Stimulated activated CD4-positive, alpha-beta T cell treated with anti-CD3 and anti-CD28 coated beads, Interleukin-4, amount 100 ng/mL, for 4 hours (primary cell): ENCODE measurements around the gene XYLT1.

Source experiments
- DNase-seq, 2 experiments: peaks; one replicate each; pipeline ENCODE4 v3.0.0-alpha.2; 2020

Gene XYLT1

DNA sequence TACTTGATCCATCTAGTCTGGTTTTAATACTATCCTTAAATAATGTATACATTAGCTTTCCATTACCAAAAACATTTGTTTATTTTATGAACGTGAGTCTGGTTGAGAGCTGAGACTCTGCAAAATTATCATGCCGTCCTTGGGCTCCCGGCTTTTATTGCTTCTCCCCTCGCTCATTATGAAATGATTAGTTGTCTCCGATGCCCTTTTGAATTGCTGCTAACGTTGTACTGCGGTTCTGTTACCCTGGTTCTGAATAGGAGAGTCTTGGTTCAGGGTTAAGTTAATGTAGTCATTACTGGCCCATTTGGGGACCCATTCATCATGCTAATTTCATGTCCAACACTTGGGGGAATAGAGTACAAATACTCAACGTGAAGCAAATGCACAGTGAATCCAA, 12.8 kb downstream of the XYLT1 start:
- no peak for DNase-seq

DNA sequence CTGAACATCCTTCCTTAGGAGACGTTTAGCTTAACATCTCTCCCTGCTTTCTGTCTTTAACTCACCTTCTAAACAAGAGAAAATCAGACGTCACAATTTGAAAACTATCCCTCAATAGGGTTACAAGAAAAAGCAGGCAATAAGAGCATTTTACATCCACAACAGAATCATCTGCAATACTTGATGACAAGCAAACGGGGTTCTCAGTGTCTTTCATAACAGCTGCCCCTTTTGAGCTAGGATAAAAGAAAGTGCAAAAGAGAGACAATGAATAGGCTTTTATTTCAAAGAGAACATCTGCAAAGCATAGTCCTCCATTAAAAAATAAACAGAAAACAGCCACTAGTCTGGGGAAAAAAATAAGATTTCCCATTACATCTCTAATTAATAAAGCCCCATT, 13.2 kb downstream of the XYLT1 start:
- no peak for DNase-seq

DNA sequence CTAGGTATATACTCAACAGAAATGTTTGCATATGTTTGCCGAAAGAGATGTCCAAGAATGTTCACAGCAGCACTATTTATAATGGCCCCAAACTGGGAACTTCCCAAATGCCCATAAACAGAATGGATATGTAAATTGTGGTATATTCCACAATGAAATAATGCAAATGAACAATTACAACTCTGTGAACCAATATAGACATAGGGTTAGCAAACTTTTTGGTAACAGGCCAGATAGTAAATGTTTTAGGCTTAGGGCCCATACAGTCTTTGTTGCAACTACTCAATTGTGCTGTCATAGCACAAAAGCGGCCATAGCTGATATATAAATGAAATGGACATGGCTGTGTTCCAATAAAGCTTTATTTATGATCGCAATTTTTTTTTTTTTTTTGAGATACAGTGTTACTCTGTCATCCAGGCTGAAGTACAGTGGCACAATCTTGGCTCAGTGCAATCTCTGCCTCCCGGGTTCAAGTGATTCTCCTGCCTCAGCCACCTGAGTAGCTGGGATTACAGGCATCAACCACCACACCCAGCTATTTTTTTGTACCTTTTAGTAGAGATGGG, 16.5 kb downstream of the XYLT1 start:
- no peak for DNase-seq

- no peak for DNase-seq
Observed at GRCh38 chr16:17453364-17454038, 17.3 kb downstream of the XYLT1 start.

- DNase-seq = no peak
Observed at GRCh38 chr16:17452922-17453321, 17.8 kb downstream of the XYLT1 start.

DNA sequence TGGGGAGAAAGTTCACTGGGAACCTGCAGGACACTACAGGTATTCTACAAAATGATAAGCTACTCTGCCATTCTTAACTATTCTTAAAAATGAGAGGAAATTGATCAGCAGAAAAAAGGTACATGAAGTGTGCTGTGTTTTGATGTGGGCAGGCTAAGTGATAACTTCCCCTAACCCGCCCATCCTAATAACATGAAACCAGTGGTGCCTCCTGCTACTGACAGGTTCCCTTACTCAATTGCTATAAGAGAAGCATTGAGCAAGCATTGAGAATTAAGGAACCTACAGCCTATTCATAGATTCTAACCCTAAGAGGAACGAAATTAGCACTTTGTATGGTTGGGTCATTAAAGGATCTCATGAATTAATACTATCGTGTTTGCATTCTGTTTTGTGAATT, 18.9 kb downstream of the XYLT1 start:
- DNase-seq = no peak

DNA sequence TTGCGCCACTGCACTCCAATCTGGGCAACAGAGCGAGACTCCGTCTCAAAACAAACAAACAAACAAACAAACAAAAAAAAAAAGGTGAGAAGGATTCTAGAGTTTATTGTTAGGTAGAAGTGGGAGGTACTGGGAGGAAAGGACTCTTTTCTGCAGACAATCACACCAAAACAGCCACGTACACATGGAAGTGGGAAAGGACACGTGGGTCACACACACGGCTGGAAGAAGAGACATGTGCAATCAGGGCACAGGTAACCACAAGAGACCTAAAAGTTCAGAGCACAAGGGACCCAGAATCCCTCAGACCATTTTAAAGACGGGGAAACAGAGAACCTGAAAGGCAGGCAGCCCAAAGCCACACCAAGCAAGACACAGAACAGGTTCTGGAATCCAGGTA, 20.5 kb downstream of the XYLT1 start:
- DNase-seq = no peak

- peak in 1 of 2 experiments; percentile 21 for DNase-seq
Observed at GRCh38 chr16:17448640-17449638, 21.8 kb downstream of the XYLT1 start.

- DNase-seq = no peak
Observed at GRCh38 chr16:17447101-17447569, 23.6 kb downstream of the XYLT1 start.

DNA sequence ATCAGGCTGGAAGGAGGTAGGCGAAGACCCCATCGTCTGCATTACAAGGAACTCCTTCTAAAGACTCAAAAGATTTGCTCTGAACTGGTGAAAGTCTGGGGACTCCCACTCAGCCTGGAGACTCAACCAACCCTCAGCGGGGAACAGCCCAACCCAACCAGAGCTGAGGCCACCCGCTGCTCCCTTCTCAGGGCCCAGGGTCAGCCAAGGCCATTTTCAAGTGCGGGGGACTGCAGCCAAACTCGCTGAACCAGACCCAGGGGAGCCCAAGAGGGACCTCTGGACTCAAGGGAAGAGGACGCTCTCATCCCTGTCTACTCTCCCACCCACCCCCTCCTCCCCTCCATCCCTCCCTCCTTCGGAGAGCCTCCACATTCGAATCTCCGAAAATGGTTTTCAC, 24.1 kb downstream of the XYLT1 start:
- DNase-seq = no peak

DNA sequence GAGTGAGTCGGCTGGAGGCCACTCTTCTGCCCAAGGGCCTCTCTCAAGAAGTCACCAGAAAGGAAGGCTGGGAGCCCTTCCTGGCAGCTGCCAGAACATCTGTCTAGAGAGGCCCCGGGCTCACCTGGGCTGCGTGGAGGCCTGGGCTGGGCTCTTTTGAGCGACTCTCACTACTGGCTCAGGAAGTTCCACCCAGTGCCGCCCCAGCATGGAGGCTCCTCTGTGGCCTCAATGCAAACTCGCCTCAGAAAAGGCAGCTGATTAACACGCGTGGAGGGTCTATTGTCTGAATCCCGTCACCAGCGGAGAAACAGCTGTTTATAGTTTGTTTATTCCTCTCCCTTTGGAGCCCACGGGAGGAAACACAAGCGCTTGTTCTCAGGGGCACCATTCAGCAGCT, 25.3 kb downstream of the XYLT1 start:
- no peak for DNase-seq

- DNase-seq = no peak
Observed at GRCh38 chr16:17444658-17445057, 26.1 kb downstream of the XYLT1 start.

DNA sequence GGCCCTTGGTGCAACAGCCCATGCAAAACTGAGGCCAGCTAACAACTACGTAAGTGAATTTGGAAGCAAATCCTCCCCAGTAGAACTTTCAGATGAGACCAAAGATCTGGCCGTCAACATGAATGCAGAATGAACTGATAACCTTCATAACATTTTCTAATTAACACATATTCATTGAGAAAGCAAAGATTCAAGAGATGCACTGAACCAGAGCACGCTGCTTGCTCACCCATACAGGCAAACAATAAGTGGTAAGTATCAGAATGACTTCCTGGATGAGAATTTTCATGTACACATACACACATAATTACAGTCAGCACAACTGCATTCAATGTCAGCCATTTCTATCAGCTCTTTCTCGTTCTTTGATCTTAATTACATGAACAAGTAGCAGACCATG, 30.6 kb downstream of the XYLT1 start:
- DNase-seq = no peak

DNA sequence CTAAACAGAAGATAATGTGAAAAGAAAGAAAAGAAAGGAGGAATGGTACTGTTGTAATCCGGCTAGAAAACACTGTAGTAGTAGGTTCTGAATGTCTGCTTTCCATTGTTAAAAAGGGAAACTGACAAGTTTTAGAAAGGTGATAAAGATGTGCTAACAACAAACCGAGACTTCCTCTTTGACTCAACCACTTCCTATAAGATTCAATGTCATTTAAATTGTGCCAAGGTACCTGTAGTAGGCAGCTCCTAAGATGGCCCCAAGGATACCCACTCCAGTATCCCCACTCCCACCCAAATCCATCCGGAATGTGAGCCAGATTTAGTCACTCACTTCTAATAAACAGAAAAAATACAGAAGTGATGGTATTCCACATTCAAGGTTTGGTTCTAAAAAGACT, 31.2 kb downstream of the XYLT1 start:
- DNase-seq = no peak

GRCh38 chr16:17437981-17438380, 32.8 kb downstream of the XYLT1 start:
- DNase-seq = no peak

DNA sequence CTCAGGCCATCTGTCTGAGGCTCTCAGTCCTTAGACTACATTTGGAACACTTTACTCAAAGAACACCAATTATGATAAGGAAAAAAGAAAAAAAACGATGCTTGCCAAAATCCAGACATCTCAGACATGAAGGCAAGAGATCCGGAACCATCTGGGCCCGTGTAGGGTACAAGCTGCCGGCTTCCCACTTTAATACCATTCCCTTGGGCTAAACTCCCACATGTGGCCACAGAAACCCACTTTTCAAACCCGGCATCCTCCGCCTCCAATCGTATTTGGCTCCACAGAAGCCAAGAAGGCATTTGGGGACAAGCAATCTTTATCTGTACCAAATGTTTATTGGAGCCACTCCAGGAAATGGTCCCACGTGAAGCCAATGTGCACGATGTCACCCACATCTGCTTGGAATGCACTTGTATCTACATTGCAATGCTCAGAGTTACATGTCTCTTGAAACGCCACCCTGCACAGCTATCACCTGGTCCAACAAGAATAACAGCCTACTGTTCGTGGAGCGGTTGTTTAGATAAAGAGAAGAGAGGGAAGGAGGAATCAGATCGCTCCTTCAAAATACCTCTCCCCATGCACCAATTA, 33.5 kb downstream of the XYLT1 start:
- no peak for DNase-seq

DNA sequence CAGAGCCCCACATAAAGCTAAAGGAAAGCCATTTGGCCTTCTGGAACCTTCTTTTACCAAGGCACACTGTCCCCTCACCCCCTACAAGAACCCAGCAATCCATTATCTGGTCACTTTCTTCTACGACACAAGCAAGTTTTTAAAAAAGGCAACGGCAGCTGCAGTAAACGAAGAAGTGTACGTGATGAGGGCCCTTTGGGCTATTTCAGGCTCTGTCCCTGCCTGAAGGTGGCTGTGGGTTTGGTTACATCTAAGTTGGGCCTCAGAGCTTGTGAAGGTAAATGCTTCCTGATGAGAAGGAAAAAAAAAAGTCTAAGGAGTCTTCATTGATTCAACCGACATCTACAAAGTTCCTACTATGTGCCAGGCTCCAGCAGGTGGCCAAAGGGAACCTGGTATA, 35.4 kb downstream of the XYLT1 start:
- DNase-seq = no peak

GRCh38 chr16:17433577-17434451, 36.9 kb downstream of the XYLT1 start:
- DNase-seq = no peak

DNA sequence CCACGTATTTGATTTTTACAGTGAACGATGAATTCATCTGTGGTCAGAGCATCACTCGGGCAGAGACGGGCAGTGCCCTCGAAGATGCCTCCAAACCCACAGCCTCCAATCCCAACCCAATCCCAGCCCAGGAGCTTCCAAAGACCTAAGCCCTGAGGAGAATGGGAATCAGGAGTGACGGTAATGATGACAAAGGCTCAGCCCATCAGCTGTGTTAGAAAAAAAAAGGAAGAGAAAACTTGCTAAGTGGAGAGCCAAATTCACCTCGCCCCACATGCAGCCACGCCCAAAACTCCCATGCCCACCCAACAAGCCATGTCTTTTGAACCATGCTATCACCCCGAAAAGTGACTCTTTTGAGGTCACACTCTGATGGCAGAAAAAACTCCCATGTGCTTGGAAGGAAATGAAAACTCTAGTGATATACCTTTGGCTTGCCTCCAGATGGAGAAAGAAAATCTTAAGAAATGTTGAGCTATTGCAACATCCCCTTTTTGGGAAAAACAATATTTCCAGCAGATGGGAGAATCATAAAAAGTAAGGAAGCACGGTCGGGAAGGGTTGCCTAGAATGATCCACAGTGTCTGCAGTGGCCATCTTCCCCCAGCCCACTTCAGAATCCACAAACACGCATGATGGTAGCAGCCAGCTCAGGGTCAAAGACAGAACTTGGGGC, 37.7 kb downstream of the XYLT1 start:
- DNase-seq = no peak

DNA sequence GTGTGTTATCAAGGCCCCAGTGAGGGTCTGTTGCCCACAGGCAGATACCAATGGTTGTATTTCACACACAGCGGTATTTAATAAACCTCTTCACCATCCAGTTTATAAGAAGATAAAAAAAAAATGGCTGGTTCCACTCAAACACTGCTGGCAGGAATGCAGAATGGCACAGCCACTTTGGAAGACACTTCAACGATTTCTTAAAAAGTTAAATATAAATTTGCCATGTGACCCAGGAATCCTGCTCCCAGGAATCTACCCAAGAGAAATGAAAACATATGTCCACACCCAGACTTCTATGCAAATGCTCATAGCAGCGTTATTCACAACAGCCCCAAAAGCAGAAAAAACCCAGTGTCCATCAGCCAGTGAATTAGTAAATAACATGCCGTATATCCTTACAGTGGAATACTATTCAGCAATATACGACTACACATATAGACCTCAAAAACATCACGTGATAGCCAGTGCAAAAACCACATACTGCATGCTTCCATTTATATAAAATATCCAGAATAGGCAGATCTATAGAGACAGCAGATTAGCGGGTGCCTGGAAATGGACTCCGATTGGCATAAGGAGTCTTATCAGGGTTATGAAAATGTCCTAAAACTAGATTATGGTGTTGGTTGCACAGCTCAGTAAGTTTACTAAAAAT, 38.7 kb downstream of the XYLT1 start:
- no peak for DNase-seq

GRCh38 chr16:17431012-17431411, 39.7 kb downstream of the XYLT1 start:
- DNase-seq = no peak
